ENCODE data around the gene OR51B2.

DNA sequence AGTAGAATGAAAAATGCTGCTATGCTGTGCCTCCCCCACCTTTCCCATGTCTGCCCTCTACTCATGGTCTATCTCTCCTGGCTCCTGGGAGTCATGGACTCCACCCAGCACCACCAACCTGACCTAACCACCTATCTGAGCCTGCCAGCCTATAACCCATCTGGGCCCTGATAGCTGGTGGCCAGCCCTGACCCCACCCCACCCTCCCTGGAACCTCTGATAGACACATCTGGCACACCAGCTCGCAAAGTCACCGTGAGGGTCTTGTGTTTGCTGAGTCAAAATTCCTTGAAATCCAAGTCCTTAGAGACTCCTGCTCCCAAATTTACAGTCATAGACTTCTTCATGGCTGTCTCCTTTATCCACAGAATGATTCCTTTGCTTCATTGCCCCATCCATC is 39.5 kb downstream of the OR51B2 start:
- TF ChIP-seq, protein P1, sequence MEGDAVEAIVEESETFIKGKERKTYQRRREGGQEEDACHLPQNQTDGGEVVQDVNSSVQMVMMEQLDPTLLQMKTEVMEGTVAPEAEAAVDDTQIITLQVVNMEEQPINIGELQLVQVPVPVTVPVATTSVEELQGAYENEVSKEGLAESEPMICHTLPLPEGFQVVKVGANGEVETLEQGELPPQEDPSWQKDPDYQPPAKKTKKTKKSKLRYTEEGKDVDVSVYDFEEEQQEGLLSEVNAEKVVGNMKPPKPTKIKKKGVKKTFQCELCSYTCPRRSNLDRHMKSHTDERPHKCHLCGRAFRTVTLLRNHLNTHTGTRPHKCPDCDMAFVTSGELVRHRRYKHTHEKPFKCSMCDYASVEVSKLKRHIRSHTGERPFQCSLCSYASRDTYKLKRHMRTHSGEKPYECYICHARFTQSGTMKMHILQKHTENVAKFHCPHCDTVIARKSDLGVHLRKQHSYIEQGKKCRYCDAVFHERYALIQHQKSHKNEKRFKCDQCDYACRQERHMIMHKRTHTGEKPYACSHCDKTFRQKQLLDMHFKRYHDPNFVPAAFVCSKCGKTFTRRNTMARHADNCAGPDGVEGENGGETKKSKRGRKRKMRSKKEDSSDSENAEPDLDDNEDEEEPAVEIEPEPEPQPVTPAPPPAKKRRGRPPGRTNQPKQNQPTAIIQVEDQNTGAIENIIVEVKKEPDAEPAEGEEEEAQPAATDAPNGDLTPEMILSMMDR (IDR thresholded peaks at IDR 0.05), result no peak
- no peak for TF ChIP-seq POLR2A (IDR thresholded peaks at IDR 0.05)

All from prostate gland (tissue), 2 donors.